HG02678 (cell line): ENCODE measurements around the gene FOXE3.

Experiments
- ATAC-seq: cut with Tn5 transposase; IDR thresholded peaks from one replicate; pipeline ENCODE4 v1.9.1; 2021; ENCODE audit warnings: mild to moderate bottlenecking, moderate library complexity; ENCODE audit not compliant: unreplicated experiment

Gene FOXE3

DNA sequence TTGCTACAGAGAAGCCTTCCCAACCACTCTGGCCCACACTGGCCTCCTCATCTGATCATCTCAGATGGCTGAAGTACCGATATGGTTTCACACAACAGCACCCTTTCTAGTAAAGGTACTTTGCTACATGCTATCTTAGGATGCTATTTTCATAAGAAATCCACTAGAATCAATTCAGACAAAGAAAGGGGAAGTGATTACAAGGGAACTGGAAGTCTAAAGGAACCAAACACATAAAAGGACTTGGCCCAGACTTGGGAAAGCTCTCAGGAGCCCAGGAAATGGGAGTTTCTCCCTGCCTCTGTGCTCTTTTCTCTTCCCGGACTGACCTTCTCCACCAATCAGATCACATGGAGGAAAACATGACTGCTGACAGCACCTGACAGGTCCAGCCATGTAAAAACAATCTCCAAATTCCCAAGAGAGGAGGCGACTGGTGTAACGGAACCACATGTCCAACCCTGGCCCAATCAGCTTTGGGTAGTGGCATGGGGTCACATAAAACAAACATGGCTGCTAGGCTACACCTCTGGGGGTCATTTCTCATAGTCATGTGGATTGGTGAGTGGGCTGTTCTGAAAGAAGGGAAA lies 12.7 kb upstream of the FOXE3 start:
- no peak for ATAC-seq

DNA sequence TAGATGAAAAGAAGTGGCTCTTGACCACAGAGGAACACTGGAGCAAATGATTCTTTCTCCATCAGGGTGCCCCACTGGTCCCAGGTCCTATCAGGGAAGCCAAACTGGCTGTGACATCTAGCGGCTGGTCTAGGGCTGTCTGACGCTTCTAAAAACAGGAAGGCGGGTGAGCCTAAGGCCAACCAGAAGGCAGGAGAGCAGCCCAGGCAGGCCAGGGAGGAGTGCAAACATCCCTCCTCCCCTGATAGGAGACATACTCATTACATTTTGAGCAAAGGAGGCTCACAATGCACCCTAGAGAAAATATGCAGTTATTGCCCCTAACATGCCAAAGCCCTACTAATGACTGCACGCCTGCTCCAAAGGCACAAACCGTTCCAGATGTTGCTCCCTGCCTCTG lies 10.4 kb upstream of the FOXE3 start:
- ATAC-seq, result no peak

DNA sequence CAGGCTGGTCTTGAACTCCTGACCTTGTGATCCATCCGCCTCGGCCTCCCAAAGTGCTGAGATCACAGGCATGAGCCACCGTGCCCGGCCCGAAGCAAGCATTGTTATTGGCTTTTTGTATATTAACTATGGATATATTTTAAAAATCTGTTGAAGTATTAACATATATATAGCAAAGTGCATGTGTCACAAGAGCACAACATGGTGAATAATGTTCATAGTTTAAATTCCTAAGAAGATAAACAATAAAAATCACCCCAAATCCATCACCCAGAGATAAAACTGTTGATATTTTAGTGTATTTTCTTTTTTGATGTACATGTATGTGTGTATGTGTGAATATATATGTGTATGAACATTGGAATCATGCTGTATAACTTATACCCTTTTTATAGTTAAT lies 9.1 kb upstream of the FOXE3 start:
- ATAC-seq, result no peak

DNA sequence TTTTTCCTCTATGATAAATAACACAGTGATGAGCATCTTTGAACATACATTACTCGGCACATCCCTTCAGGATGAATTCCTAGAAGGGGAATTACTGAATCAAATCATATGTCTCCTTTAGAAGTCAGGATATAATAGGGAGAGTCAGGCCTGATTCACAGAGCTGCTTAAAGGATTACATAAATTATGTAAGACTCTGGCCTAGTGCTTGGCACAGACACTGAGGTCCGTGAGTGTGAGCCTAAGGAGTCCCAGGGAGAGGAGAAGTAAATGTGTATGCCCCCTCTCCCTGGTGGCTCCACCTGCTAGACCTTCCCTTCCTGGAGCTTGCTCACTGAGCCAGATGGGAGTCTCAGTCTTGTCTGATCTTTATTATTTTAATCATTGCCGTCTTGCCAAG lies 8.6 kb upstream of the FOXE3 start:
- no peak for ATAC-seq

DNA sequence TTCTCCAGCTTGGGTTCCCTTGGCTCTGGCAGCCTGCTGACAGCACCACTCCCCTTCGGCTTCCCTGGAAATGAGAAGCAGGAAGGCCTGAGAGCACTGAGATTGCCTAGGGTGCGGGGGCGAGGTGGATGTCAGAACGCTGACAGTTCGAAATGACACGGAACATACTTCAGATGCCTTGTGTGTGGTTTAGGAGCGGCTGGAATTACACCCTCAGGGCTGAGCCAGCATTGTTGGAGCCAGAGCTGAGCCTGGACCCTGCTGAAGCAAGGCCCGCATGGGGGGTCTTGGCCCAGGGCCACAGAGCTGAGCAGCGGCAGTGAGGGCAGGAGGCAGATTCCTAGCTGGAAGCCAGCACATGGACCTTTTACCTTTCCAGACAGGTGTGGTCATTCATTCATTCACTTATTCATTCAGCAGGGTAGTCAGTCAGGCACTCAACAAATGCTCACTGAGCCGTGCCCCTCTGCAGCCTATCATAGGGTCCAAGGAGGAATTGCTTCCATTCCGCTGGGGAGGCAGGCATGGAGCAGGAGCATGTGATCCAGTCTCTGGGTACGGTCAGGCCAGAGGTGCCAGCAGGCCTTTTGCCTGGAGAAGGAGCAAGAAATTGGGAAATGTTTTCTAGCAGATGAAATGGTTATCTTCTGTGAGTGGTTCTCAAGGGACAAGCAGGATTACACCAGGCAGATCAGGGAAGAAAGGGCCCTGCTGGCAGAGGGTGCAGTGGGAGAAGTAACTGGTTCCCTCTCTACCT lies 6.6 kb upstream of the FOXE3 start:
- ATAC-seq, result no peak

DNA sequence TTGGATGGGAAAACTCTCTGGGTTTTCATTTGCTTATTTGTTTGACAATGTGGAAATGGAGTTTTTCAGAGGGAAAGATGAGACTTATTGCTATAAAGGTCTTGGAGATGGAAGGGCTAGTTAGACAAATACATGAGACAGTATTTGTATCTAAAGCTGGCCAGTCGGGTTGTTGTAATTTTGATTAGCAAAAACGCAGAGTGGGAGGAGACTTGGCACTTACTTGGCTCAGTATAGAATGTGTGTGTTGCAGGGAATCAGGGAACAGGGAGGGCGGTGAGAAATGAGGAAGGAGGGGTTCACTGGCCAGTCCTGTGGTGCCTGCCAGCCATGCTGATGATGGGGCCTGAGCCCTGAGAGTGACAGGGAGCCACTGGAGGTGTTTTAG lies 6.0 kb upstream of the FOXE3 start:
- ATAC-seq, result no peak

DNA sequence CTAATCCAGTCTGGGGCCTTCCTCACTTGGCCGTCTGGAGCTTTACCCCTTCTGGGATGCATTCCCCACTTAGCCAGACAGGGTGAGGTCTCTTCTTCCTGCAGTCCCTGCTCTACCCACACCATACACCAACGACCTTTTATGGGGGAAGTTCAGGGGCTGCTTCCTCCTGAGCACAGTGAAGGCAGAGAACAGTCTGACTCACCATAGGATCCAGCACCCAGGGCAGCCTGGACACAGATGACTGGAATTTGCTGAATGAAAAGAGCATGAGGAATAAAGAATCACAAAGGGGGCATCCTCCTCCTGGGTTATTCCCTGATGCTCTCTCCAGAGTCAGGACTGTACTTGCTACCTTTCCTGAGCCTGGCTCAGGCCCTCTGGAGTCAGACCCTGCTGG lies 4.6 kb upstream of the FOXE3 start:
- ATAC-seq, result no peak

DNA sequence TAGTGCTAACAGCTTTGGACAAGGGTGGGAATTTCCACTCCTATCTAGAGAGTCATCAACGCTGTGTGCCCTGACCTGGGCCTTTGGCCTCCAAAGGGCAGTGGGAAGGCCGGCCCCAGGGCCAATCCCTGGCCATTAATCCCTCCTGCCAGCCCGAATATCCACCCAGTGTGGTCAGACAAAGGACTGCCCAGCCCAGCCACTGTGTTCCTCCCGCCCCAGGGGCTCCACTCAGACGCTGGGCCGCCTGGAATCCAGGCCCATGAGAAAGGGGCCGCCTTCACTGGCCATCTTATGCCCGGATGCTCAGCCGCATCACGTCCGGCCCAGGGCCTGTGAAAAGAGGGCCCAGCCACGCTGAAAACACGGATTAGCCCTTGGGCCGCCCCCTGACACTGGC lies 3.6 kb upstream of the FOXE3 start:
- ATAC-seq, result no peak

DNA sequence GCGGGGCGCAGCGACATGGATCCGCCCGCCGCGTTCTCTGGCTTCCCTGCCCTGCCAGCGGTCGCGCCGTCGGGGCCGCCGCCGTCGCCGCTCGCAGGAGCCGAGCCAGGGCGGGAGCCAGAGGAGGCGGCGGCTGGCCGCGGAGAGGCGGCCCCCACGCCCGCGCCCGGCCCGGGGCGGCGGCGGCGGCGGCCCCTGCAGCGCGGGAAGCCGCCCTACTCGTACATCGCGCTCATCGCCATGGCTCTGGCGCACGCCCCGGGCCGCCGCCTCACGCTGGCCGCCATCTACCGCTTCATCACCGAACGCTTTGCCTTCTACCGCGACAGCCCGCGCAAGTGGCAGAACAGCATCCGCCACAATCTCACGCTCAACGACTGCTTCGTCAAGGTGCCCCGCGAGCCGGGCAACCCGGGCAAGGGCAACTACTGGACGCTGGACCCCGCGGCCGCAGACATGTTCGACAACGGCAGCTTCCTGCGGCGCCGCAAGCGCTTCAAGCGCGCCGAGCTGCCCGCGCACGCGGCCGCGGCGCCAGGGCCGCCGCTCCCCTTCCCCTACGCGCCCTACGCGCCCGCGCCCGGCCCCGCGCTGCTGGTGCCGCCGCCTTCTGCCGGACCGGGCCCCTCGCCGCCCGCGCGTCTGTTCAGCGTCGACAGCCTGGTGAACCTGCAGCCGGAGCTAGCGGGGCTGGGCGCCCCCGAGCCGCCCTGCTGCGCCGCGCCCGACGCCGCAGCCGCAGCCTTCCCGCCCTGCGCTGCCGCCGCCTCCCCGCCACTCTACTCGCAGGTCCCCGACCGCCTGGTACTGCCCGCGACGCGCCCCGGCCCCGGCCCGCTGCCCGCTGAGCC lies 459 bp downstream of the FOXE3 start:
- no peak for ATAC-seq

DNA sequence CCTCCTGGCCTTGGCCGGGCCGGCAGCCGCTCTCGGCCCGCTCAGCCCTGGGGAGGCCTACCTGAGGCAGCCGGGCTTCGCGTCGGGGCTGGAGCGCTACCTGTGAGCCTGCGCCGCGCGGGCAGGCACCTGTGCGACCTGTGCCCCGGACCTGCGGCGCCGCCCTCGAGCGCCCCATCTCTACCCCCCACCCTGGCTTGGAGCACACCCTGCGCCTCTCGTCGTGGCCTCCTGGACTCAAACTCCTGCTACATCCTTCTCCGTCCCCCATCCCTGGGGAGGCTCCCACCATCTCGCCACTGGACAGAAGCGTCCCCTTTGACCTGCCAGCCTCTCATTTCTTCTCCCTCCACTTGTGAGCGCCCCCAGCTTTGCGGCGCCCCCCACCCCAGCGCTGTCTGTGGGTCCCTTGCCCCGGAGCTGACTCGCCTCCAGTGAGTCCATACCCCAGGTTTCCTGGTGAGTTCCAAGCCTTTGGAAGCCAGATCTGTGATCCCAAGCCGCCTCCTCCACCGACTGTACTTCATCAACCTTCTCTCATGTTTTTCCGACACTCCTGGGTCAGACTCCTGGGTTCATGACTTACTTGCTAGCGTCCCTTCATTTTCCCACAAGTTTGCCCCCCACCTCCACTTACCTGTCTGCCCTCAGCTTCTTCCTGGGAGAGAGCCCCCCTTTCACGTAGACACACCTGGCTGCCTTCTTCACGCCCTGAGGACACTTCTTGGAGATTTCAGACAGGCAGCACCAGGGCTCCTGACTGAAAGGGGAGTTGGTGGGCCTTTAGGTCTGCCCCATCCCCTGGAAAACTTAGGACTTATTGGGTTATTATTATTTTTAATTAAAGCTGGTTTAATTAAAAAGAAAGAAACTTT lies 1.3 kb downstream of the FOXE3 start:
- ATAC-seq, result no peak

DNA sequence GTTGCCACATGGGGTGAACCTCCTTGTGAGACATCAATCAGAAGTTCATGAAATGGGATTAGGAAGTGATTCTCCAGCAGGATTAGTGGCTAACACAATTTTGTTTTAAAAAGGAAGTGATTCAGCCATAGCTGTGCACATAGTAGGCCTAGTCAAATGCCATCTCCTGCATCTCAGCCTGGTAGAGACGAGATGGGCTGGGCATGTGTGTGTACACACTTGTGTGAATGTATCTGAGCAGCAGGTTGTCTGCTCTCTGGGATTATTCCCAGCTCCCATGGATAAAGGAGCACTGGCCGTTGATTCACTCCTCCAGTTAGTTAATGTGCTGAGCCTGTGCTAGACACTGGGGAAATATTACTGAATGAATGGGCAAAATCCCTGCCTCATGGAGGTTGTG lies 2.0 kb downstream of the FOXE3 start:
- ATAC-seq, result no peak

DNA sequence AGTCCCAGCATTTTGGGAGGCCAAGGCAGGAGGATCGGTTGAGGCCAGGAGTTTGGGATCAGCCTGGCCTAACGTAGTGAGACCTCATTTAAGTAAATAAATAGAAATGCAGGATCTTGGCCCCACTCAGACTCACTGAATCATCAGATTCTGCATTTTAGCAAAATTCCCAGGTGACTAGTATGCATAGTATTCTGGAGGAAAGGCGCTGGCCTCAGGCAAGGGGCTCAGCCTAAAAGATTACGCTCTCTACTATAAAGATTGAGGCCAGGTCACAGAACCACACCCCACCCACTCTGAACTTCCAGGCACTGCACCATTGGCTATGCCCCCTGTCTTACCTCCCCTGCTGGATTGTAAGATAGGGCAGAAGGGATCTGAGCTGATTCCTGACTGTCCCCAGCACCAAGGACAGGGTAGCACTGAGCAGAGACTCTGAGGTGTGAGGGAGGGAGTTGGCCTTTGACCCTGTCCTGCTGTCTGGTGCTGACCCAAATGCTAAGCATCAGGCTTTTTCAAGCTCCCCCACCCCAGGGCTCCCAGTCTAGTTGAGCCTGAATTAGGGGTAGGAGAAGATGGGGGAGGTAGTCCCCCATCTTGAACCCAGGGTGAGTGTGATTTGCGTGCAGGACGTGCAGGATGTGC lies 2.7 kb downstream of the FOXE3 start:
- no peak for ATAC-seq

DNA sequence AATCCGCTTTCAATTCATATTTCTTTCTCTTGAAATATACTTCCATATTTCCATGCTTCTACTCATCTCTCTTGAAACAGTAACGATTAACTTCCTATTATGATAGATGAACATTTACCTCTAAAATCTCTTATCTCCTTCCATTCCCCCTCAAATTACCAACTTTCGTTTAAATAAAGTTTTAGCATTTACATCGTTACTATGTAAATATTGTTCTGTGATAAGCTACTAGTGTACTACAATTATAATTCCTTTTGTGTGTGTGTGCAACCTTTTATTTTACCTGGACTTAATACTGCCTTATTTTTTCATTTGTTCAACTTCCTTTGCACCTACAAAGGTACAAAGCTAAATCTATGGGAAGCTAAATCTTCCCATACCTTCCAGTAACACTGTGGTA lies 4.5 kb downstream of the FOXE3 start:
- ATAC-seq, result no peak

DNA sequence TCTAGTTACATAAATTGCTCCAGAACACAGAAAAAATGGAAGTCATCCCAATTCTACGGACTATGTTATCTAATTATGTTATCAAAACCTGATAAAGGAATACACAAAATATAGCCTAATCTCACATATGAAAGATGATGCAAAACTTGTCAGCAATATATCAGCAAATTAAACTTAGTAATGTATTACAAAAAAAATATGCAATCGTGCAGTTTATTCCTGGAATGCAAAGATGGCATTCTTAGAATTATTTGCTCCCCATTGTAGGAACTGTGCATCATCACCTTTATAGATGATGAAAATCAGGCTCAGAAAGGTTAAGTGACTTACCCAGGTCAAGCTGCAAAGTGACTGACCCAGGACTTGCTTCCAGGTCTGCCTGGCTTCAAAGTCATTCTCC lies 7.8 kb downstream of the FOXE3 start:
- ATAC-seq, result no peak

DNA sequence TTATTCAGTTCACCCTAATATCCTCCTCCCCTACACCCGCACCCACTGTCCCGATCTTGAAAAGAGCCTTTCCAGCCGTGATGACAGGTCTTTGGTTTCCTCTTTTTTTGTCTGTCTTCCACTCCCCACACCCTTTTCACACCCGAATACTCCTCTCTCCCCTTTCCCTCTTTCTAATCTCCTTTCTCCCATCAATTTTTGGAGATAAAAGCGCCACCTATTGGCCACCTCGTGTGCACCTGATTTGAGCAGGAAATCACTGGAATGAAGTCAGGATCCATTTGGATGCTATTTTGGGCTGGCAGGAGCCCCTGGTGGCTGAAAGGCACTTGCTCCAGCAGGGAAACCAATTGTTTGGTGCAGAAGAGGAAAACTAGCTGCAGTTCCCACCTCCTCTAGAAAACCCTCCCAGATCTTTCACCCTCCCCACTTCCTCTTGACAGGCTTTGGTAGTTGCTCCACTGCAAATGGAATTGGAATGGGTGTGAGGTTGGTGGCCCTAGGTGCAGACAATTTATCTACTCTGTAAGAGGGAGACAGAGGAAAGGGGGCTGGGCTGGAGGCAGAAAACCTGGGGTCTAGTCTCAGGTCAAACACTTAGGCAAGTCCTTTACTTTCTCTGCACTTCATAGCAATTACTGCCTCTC lies 8.4 kb downstream of the FOXE3 start:
- ATAC-seq, result no peak

DNA sequence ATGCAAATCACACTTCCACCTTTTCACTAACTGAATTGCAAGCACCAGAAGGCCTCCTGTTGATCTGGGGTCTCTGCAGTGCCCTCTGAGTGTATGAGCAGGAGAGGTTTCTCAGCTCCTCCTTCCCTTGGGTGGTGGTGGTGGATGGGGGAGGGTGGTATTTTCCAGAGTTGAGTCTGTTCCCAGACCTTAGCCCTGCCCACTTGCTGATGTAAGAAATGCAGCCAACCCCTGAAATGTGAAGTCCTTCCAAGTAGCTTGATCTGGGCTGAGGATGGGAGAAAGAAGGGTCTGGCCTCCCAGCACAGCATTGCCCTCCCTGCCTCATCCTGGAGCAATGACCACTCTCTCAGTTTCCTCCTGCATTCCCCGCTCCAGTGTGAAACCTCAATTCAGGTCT lies 15.4 kb downstream of the FOXE3 start:
- no peak for ATAC-seq

DNA sequence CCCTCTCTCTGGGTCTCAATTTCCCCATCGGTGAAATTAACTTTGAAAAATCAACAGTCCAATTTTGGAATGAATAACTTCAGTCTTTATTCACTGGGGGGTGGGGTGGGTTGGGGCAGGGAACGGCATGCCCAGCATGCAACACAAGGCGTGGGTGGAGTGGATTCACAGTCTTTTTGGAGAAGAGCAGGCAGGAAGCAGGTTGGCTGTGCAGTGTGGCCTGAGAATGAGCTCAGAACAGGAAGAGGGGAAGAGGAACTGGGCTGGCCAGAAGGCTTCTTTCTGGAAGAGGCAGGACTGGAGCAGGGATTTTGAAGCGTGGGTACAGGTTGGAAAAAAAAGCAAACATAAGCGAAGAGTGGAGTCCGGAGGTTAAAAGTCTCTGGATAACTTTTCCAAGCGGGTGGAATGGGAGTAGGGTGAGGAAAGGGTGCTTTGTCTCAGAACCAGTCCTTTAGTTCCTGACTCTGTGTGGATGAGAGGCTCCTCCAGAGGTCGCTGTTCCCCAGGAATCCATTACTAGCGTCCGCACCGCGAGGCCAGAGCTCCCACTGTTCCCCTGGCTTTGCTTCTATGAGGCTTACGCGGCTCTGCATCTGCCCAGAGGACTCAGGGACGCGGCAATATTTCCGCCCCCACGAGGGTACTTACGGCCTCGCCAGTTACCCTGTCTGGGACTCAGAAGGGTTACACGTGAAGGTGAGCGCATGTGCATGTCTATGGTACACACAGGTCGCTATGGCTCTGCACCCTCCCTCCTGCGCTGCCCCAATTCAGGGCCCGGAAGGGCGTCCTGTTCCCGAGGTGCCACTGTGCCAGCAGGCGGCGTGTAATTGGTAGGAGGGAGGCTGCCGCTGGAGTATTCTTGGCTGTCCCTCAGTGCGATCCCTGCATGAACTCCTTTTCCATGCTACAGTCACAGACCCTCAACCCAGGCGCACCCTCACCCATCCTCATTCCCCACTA lies 16.3 kb downstream of the FOXE3 start:
- no peak for ATAC-seq

DNA sequence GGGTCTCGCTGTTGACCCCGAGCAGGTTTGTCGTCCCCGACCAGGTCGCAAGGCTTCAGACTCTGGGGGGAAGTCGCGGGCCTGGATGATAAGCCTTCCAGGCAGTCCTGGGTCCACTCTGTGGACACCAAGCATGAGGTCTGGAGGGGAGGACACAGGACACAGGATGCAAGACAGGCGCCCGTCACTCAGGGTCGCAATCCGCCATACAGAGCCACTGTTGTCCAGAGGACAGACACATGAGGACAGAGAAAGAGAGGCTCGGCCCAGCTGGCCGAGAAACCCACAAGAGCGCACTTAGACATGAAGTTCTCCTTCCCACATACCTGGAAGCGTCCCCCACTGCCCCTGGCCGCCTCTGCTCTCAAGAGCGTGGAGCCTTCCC lies 16.9 kb downstream of the FOXE3 start:
- ATAC-seq, result no peak

DNA sequence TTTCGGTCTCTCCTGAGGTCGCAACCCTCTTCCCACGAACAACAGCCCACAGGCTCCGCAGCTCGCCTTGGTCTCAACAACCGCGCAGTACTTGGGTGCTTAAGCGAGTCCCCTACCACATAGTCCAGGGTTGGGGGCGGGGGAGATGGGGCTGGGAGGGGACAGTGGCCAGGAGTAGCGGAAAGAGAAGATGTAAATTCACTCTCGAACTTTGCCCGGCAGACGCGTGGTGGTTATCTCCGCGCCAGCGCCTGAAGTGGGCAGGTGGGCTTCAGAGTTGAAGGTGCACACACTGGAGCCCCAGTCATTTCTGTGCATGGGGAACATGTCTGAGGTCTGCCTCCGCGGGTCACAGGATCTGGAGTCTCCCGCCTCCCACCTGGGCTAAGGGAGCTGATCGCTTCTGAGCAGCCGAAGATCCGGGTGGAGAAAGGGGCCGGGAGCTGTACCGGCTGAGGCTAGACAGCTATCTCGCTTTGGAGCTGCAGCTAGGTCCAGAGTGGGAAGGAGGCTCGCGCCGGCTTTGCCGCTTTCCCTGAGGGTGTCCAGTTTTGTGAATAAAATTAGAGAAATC lies 17.5 kb downstream of the FOXE3 start:
- no peak for ATAC-seq
